ENCODE data around the gene ASB13. TPM values are rescaled to one million over a fixed set of nuclear protein-coding genes. Genes with fewer than 3 reads are reported as not detected.

ASB13 gene
- polyA plus RNA-seq, 1 donor from 2014 or later, result 5.6 TPM

- Histone ChIP-seq H3K27ac (ENCODE audit: low read length) (no peak overlapping the region), H3K4me2 (ENCODE audit: low read length) (no peak overlapping the region)
Measured at GRCh38 chr10:5649746-5650145, 16.6 kb downstream of the ASB13 start.

More at GRCh38 chr10:5649746-5650145, 16.6 kb downstream of the ASB13 start:
- Histone ChIP-seq H3K79me2 (replicated peaks; ENCODE audit: insufficient read depth, low read length) (no peaks in the 10 kb centered on the region), H3K4me3 (ENCODE audit: low read length) (no peak overlapping the region), H3K9me2 (ENCODE audit: insufficient read depth, low read length) (no peaks in the 10 kb centered on the region), H4K20me1 (ENCODE audit: insufficient read depth) (no peaks in the 10 kb centered on the region), H3F3A (ENCODE audit: insufficient read depth, low read length, poor library complexity, severe bottlenecking) (no peaks in the 10 kb centered on the region), H3K9ac (ENCODE audit: low read length) (no peak overlapping the region), H3K36me3 (ENCODE audit: insufficient read depth, low read length) (no peaks in the 10 kb centered on the region), H3K27me3 (ENCODE audit: insufficient read depth, low read depth, low read length) (no peaks in the 10 kb centered on the region), H3K9me3 (ENCODE audit: low read length) (no peaks in the 10 kb centered on the region), H2AFZ (ENCODE audit: low read depth, low read length) (no peak overlapping the region)
- TF ChIP-seq REST (IDR thresholded peaks at IDR 0.05; ENCODE audit: borderline replicate concordance) (no peak), TAF1 (IDR thresholded peaks at IDR 0.05; ENCODE audit: low read depth) (no peak), CTCF (IDR thresholded peaks at IDR 0.05; ENCODE audit: poor library complexity, severe bottlenecking) (no peak), EZH2 (IDR thresholded peaks at IDR 0.05; ENCODE audit: borderline replicate concordance, insufficient read depth, low read length, poor library complexity, severe bottlenecking) (no peak), POLR2AphosphoS5 (IDR thresholded peaks at IDR 0.05) (no peak), EP300 (conservative IDR thresholded peaks at IDR 0.05; ENCODE audit: poor library complexity, severe bottlenecking) (no peak), MXI1 (conservative IDR thresholded peaks at IDR 0.05; ENCODE audit: poor library complexity, severe bottlenecking) (no peak), SMC3 (conservative IDR thresholded peaks at IDR 0.05; ENCODE audit: poor library complexity) (no peak)
